ENCODE measurements around the gene COPG2.

DNA sequence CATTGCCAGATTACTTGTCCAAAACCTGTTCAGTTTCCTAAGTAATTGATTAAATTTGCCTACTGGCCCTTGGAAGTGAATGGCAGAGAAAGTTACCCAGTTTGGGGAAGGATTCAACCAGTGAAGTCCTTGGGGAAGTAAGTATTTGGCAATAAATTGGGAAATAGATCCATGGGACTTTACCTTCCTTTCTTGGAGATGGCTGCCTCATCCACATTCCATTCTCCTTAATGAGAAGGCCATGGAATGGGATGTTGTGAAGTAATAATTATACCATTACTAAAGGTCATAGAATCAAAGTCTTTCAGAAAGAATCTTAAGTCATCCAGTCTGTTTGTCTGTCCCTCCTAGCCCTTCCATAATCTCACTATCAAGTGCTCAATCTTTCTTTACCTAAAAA, 4.5 kb upstream of the COPG2 start:
- TF ChIP-seq, protein P1, sequence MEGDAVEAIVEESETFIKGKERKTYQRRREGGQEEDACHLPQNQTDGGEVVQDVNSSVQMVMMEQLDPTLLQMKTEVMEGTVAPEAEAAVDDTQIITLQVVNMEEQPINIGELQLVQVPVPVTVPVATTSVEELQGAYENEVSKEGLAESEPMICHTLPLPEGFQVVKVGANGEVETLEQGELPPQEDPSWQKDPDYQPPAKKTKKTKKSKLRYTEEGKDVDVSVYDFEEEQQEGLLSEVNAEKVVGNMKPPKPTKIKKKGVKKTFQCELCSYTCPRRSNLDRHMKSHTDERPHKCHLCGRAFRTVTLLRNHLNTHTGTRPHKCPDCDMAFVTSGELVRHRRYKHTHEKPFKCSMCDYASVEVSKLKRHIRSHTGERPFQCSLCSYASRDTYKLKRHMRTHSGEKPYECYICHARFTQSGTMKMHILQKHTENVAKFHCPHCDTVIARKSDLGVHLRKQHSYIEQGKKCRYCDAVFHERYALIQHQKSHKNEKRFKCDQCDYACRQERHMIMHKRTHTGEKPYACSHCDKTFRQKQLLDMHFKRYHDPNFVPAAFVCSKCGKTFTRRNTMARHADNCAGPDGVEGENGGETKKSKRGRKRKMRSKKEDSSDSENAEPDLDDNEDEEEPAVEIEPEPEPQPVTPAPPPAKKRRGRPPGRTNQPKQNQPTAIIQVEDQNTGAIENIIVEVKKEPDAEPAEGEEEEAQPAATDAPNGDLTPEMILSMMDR (conservative IDR thresholded peaks at IDR 0.05; ENCODE audit: low read depth in 2 of 2), result no peak
- TF ChIP-seq, protein P2, sequence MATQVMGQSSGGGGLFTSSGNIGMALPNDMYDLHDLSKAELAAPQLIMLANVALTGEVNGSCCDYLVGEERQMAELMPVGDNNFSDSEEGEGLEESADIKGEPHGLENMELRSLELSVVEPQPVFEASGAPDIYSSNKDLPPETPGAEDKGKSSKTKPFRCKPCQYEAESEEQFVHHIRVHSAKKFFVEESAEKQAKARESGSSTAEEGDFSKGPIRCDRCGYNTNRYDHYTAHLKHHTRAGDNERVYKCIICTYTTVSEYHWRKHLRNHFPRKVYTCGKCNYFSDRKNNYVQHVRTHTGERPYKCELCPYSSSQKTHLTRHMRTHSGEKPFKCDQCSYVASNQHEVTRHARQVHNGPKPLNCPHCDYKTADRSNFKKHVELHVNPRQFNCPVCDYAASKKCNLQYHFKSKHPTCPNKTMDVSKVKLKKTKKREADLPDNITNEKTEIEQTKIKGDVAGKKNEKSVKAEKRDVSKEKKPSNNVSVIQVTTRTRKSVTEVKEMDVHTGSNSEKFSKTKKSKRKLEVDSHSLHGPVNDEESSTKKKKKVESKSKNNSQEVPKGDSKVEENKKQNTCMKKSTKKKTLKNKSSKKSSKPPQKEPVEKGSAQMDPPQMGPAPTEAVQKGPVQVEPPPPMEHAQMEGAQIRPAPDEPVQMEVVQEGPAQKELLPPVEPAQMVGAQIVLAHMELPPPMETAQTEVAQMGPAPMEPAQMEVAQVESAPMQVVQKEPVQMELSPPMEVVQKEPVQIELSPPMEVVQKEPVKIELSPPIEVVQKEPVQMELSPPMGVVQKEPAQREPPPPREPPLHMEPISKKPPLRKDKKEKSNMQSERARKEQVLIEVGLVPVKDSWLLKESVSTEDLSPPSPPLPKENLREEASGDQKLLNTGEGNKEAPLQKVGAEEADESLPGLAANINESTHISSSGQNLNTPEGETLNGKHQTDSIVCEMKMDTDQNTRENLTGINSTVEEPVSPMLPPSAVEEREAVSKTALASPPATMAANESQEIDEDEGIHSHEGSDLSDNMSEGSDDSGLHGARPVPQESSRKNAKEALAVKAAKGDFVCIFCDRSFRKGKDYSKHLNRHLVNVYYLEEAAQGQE (IDR thresholded peaks at IDR 0.05; ENCODE audit: unreplicated experiment), result no peak
- TF ChIP-seq EZH2 (IDR thresholded peaks at IDR 0.05; ENCODE audit: low read depth, unreplicated experiment) (no peak), JUNB (IDR thresholded peaks at IDR 0.05; ENCODE audit: unreplicated experiment) (no peak), POLR2AphosphoS5 (IDR thresholded peaks at IDR 0.05; ENCODE audit: low read depth) (no peak), EZH2phosphoT487 (IDR thresholded peaks at IDR 0.05; ENCODE audit: unreplicated experiment) (no peak), CREB1 (CRISPR knock-in tag; IDR thresholded peaks at IDR 0.05; ENCODE audit: low read depth) (no peak), ZNF331 (CRISPR knock-in tag; IDR thresholded peaks at IDR 0.05; ENCODE audit: low read depth) (no peak)
- TF ChIP-seq, protein P3, sequence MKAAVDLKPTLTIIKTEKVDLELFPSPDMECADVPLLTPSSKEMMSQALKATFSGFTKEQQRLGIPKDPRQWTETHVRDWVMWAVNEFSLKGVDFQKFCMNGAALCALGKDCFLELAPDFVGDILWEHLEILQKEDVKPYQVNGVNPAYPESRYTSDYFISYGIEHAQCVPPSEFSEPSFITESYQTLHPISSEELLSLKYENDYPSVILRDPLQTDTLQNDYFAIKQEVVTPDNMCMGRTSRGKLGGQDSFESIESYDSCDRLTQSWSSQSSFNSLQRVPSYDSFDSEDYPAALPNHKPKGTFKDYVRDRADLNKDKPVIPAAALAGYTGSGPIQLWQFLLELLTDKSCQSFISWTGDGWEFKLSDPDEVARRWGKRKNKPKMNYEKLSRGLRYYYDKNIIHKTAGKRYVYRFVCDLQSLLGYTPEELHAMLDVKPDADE (IDR thresholded peaks at IDR 0.05), result no peak
- TF ChIP-seq, protein P4, sequence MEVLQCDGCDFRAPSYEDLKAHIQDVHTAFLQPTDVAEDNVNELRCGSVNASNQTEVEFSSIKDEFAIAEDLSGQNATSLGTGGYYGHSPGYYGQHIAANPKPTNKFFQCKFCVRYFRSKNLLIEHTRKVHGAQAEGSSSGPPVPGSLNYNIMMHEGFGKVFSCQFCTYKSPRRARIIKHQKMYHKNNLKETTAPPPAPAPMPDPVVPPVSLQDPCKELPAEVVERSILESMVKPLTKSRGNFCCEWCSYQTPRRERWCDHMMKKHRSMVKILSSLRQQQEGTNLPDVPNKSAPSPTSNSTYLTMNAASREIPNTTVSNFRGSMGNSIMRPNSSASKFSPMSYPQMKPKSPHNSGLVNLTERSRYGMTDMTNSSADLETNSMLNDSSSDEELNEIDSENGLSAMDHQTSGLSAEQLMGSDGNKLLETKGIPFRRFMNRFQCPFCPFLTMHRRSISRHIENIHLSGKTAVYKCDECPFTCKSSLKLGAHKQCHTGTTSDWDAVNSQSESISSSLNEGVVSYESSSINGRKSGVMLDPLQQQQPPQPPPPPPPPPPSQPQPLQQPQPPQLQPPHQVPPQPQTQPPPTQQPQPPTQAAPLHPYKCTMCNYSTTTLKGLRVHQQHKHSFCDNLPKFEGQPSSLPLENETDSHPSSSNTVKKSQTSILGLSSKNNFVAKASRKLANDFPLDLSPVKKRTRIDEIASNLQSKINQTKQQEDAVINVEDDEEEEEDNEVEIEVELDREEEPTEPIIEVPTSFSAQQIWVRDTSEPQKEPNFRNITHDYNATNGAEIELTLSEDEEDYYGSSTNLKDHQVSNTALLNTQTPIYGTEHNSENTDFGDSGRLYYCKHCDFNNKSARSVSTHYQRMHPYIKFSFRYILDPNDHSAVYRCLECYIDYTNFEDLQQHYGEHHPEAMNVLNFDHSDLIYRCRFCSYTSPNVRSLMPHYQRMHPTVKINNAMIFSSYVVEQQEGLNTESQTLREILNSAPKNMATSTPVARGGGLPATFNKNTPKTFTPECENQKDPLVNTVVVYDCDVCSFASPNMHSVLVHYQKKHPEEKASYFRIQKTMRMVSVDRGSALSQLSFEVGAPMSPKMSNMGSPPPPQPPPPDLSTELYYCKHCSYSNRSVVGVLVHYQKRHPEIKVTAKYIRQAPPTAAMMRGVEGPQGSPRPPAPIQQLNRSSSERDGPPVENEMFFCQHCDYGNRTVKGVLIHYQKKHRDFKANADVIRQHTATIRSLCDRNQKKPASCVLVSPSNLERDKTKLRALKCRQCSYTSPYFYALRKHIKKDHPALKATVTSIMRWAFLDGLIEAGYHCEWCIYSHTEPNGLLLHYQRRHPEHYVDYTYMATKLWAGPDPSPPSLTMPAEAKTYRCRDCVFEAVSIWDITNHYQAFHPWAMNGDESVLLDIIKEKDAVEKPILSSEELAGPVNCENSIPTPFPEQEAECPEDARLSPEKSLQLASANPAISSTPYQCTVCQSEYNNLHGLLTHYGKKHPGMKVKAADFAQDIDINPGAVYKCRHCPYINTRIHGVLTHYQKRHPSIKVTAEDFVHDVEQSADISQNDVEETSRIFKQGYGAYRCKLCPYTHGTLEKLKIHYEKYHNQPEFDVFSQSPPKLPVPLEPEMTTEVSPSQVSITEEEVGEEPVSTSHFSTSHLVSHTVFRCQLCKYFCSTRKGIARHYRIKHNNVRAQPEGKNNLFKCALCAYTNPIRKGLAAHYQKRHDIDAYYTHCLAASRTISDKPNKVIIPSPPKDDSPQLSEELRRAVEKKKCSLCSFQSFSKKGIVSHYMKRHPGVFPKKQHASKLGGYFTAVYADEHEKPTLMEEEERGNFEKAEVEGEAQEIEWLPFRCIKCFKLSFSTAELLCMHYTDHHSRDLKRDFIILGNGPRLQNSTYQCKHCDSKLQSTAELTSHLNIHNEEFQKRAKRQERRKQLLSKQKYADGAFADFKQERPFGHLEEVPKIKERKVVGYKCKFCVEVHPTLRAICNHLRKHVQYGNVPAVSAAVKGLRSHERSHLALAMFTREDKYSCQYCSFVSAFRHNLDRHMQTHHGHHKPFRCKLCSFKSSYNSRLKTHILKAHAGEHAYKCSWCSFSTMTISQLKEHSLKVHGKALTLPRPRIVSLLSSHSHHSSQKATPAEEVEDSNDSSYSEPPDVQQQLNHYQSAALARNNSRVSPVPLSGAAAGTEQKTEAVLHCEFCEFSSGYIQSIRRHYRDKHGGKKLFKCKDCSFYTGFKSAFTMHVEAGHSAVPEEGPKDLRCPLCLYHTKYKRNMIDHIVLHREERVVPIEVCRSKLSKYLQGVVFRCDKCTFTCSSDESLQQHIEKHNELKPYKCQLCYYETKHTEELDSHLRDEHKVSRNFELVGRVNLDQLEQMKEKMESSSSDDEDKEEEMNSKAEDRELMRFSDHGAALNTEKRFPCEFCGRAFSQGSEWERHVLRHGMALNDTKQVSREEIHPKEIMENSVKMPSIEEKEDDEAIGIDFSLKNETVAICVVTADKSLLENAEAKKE (CRISPR knock-in tag; IDR thresholded peaks at IDR 0.05), result no peak
